ENCODE data around the gene USP21. TPM values are rescaled to one million over a fixed set of nuclear protein-coding genes. Genes with fewer than 3 reads are reported as not detected.
A peak's percentile ranks its signal among the peaks of the same experiment; 100 is the strongest.

USP21 gene
- polyA plus RNA-seq (2011; rRNA removed) = 13.5 and 19.3 TPM in 2 replicates
- polyA minus RNA-seq (2011; rRNA and poly(A)+ RNA removed) = 9.7 and 14.4 TPM in 2 replicates

GRCh38 chr1:161159087-161159912 is at the start of gene USP21:
Gene USP21, plus strand, starts transcription at chr1:161159500. Its CDS starts 1,141 bp downstream, at chr1:161160641.
- no peak for DNase-seq (ENCODE audit: low read depth)
- Histone ChIP-seq H3K27me3 (ENCODE audit: control insufficient read depth, insufficient read depth, low read length) (no peaks in the 10 kb centered on the region), H3K36me3 (ENCODE audit: control insufficient read depth, insufficient read depth, low read length) (peaks cover 11% of the 10 kb centered on the region), H3K4me3 (ENCODE audit: low read depth, low read length) (peak within 1 kb of the TSS; percentile 84)
- ChIA-PET POLR2A (no interaction called here), CTCF (interaction anchor here (2.2 kb wide), 1 partner anchor 132 kb away, joined by 4 read pairs; no protein-coding TSS in a partner anchor)
- TF ChIP-seq CTCF (IDR thresholded peaks at IDR 0.05; ENCODE audit: insufficient read depth, low read depth, low read length) = peak; percentile 66

DNA sequence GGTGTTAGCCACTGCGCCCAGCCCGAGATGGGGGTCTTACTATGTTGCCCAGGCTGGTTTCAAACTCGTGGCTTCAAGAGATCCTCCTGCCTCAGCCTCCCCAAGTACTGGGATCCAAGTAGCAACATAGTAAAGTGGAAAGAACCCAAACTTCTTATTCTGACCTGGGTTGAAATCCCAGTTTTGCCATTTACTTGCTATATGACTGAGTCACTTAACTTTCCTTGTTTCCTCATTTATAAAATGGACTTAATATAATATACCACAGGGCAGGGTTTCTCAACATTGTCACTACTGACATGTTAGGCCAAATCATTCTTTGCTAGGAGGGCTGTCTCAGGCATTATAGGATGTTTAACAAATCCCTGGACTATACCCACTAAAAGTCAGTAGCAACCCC is 48.2 kb upstream of the USP21 start:
- no peak for DNase-seq (ENCODE audit: low read depth)
- Histone ChIP-seq H3K36me3 (ENCODE audit: control insufficient read depth, insufficient read depth, low read length) (no peaks in the 10 kb centered on the region), H3K27me3 (ENCODE audit: control insufficient read depth, insufficient read depth, low read length) (no peaks in the 10 kb centered on the region), H3K4me3 (ENCODE audit: low read depth, low read length) (no peak overlapping the region)
- ChIA-PET POLR2A (no interaction called here), CTCF (no interaction called here)
- no peak for TF ChIP-seq CTCF (IDR thresholded peaks at IDR 0.05; ENCODE audit: insufficient read depth, low read depth, low read length)

- DNase-seq (ENCODE audit: low read depth) = no peak
- TF ChIP-seq CTCF (IDR thresholded peaks at IDR 0.05; ENCODE audit: insufficient read depth, low read depth, low read length) = no peak
- no peaks in the 10 kb centered on the region for H3K36me3 ChIP-seq (ENCODE audit: control insufficient read depth, insufficient read depth, low read length)
- ChIA-PET POLR2A (no interaction called here), CTCF (interaction anchor here (1.3 kb wide), 1 partner anchor 14 kb away, joined by 7 read pairs; no protein-coding TSS in a partner anchor)
- H3K27me3 ChIP-seq (ENCODE audit: control insufficient read depth, insufficient read depth, low read length) = no peaks in the 10 kb centered on the region
- H3K4me3 ChIP-seq (ENCODE audit: low read depth, low read length) = no peak overlapping the region
Measured at GRCh38 chr1:161111527-161111926, 47.8 kb upstream of the USP21 start.

- DNase-seq (ENCODE audit: low read depth) = no peak
- ChIA-PET CTCF (interaction anchor here (2.0 kb wide), 1 partner anchor 16 kb away, joined by 7 read pairs; no protein-coding TSS in a partner anchor), POLR2A (no interaction called here)
- Histone ChIP-seq H3K36me3 (ENCODE audit: control insufficient read depth, insufficient read depth, low read length) (no peaks in the 10 kb centered on the region), H3K4me3 (ENCODE audit: low read depth, low read length) (no peak overlapping the region), H3K27me3 (ENCODE audit: control insufficient read depth, insufficient read depth, low read length) (no peaks in the 10 kb centered on the region)
- TF ChIP-seq CTCF (IDR thresholded peaks at IDR 0.05; ENCODE audit: insufficient read depth, low read depth, low read length) = no peak
Measured at GRCh38 chr1:161113915-161114314, 45.4 kb upstream of the USP21 start.

DNA sequence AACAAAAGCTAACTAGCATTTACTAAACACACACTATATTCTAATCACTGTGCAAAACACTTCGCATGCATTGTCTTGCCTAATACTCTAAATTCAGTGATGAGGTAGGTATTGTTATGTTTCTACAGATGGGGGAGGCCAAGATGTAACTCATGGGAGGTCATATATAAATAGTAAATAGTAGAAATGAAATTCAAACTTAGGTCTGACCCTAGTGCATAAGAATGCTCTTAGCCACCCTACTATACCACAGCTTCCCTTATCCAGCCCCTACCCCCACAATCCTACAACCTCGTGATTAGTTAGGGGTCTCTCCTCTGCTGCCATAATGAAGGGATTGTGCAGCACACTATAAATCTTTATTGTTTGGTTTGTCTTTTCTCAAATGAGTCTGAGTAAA is 44.7 kb upstream of the USP21 start:
- H3K36me3 ChIP-seq (ENCODE audit: control insufficient read depth, insufficient read depth, low read length) = no peaks in the 10 kb centered on the region
- no peak for DNase-seq (ENCODE audit: low read depth)
- H3K4me3 ChIP-seq (ENCODE audit: low read depth, low read length) = no peak overlapping the region
- H3K27me3 ChIP-seq (ENCODE audit: control insufficient read depth, insufficient read depth, low read length) = no peaks in the 10 kb centered on the region
- no peak for TF ChIP-seq CTCF (IDR thresholded peaks at IDR 0.05; ENCODE audit: insufficient read depth, low read depth, low read length)
- POLR2A ChIA-PET = no interaction called here
- CTCF ChIA-PET = interaction anchor here (2.0 kb wide), 1 partner anchor 17 kb away, joined by 7 read pairs; no protein-coding TSS in a partner anchor
